Thoracic aorta (tissue), 2 donors: Measurements from ENCODE around the gene AGT. TPM values are rescaled to one million over a fixed set of nuclear protein-coding genes. Genes with fewer than 3 reads are reported as not detected.

Experiments used
- ATAC-seq: fragments of 150-250 bp; one replicate; pipeline ENCODE4 v1.8.0; 2017; ENCODE audit warnings: low read depth; ENCODE audit not compliant: insufficient number of reproducible peaks, low FRiP score
- DNase-seq: peaks from one replicate; pipeline ENCODE4 v3.0.0-alpha.2; 2020; ENCODE audit warnings: low spot score
- H3K27ac ChIP-seq, 2 donors: fragments of 200-600 bp; sonication (generic); 1 replicate in 1 of 2; 2 replicates in 1 of 2; pipeline ENCODE4 v1.5.1; 2016; ENCODE audit warnings: mild to moderate bottlenecking in 2 of 2, moderate library complexity in 2 of 2
- H3K27me3 ChIP-seq: fragments of 200-600 bp; sonication (generic); replicated peaks from 2 replicates; pipeline ENCODE4 v1.6.0; 2016; ENCODE audit warnings: mild to moderate bottlenecking; ENCODE audit not compliant: insufficient read depth
- H3K36me3 ChIP-seq: fragments of 200-600 bp; sonication (generic); one replicate; pipeline ENCODE4 v1.5.1; 2016
- H3K4me1 ChIP-seq, 2 donors: fragments of 200-600 bp; sonication (generic); 1 replicate in 1 of 2; 2 replicates in 1 of 2; pipeline versions ENCODE4 v1.5.1 to v1.6.0; 2016; ENCODE audit warnings: low read depth in 2 of 2, mild to moderate bottlenecking in 1 of 2; ENCODE audit not compliant: control insufficient read depth in 1 of 2
- H3K4me3 ChIP-seq: fragments of 200-600 bp; sonication (generic); 2 replicates; pipeline ENCODE4 v1.5.1; 2016; ENCODE audit warnings: mild to moderate bottlenecking
- H3K9me3 ChIP-seq: fragments of 200-600 bp; sonication (generic); 2 replicates; pipeline ENCODE4 v1.5.1; 2016
- CTCF ChIP-seq: fragments of 200-600 bp; sonication (generic); IDR thresholded peaks from one replicate; pipeline ENCODE4 v1.5.1; 2019; ENCODE audit warnings: antibody characterized with exemption
- total RNA-seq, 2 donors: library from RNA; depleted of rRNA; stranded (reverse); fragments of >200 nt; gene quantifications; one replicate each; pipeline versions ENCODE4 v1.1.0 to v1.2.3, GENCODE V29; 2016

Gene AGT
- total RNA-seq, 2 donors from 2014 or later = 42.0 to 69.1 TPM

GRCh38 chr1:230706887-230707731, 6.8 kb downstream of the AGT start:
- no peak for TF ChIP-seq CTCF
- Histone ChIP-seq H3K4me1 (no peaks in the 10 kb centered on the region), H3K4me3 (no peak overlapping the region), H3K9me3 (no peaks in the 10 kb centered on the region), H3K27me3 (no peaks in the 10 kb centered on the region), H3K27ac (no peak overlapping the region), H3K36me3 (no peaks in the 10 kb centered on the region)
- ATAC-seq (no peak), DNase-seq (no peak)

GRCh38 chr1:230706020-230706699, 7.8 kb downstream of the AGT start:
- Histone ChIP-seq H3K36me3 (no peaks in the 10 kb centered on the region), H3K27ac (no peak overlapping the region), H3K4me3 (no peak overlapping the region), H3K4me1 (no peaks in the 10 kb centered on the region), H3K9me3 (no peaks in the 10 kb centered on the region), H3K27me3 (no peaks in the 10 kb centered on the region)
- TF ChIP-seq CTCF = no peak
- DNase-seq (no peak), ATAC-seq (no peak)

- DNase-seq = no peak
Measured at GRCh38 chr1:230705289-230706019, 8.5 kb downstream of the AGT start.

GRCh38 chr1:230704830-230705229, 9.1 kb downstream of the AGT start:
- H3K27ac ChIP-seq = no peak overlapping the region
- no peaks in the 10 kb centered on the region for H3K9me3 ChIP-seq
- no peak for TF ChIP-seq CTCF
- H3K4me1 ChIP-seq = no peaks in the 10 kb centered on the region
- no peaks in the 10 kb centered on the region for H3K27me3 ChIP-seq
- ATAC-seq = no peak
- no peak overlapping the region for H3K4me3 ChIP-seq
- no peak for DNase-seq
- H3K36me3 ChIP-seq = no peaks in the 10 kb centered on the region

More at GRCh38 chr1:230705289-230706019, 8.5 kb downstream of the AGT start:
- H3K27ac ChIP-seq = no peak overlapping the region
- no peak for TF ChIP-seq CTCF
- no peaks in the 10 kb centered on the region for H3K27me3 ChIP-seq
- no peaks in the 10 kb centered on the region for H3K36me3 ChIP-seq
- H3K4me3 ChIP-seq = no peak overlapping the region
- H3K4me1 ChIP-seq = no peaks in the 10 kb centered on the region
- H3K9me3 ChIP-seq = no peaks in the 10 kb centered on the region
- no peak for ATAC-seq
